ENCODE measurements around the gene CMTM3. TPM values are rescaled to one million over a fixed set of nuclear protein-coding genes. Genes with fewer than 3 reads are reported as not detected.

CMTM3 gene
- total RNA-seq, 6 experiments from 2014 or later = 26.3 to 35.6 (median 28.0) TPM

DNA sequence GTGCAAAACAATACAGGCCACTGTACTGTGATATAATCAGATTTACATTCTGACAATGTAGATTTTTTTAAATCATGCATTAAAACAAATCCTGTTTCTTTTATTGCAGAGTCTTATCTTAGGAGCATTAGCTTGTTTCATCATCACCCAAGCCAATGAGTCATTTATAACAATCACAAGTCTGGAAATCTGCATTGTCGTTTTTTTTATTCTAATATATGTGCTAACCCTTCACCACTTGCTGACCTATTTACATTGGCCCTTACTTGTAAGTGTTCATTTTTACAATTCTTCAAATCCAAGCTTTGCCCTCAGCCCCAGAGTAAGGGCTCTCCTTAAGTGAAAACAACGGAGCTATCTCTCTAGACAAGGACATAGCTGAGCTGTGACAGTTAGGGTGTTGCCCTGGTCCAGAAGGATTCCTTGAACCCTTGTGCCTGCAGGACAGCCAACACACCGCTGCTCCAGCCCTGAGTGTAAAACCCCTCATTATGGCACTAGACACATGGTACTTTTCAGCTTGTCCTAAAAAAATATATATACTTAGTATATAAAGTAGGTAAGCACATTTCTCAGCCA is 34.6 kb upstream of the CMTM3 start:
- TF ChIP-seq, protein P1, sequence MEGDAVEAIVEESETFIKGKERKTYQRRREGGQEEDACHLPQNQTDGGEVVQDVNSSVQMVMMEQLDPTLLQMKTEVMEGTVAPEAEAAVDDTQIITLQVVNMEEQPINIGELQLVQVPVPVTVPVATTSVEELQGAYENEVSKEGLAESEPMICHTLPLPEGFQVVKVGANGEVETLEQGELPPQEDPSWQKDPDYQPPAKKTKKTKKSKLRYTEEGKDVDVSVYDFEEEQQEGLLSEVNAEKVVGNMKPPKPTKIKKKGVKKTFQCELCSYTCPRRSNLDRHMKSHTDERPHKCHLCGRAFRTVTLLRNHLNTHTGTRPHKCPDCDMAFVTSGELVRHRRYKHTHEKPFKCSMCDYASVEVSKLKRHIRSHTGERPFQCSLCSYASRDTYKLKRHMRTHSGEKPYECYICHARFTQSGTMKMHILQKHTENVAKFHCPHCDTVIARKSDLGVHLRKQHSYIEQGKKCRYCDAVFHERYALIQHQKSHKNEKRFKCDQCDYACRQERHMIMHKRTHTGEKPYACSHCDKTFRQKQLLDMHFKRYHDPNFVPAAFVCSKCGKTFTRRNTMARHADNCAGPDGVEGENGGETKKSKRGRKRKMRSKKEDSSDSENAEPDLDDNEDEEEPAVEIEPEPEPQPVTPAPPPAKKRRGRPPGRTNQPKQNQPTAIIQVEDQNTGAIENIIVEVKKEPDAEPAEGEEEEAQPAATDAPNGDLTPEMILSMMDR (IDR thresholded peaks at IDR 0.05) = no peak
- Mint-ChIP-seq H3K4me1 (ENCODE audit: low read depth) (peaks cover 38% of the 10 kb centered on the region), H3K27me3 (ENCODE audit: insufficient read depth) (no peaks in the 10 kb centered on the region; the same call in 1 of the 2 replicates), H3K36me3 (ENCODE audit: low read depth) (peaks cover 13% of the 10 kb centered on the region), H3K9me3 (no peaks in the 10 kb centered on the region), H3K4me3 (peak overlapping the region; percentile 36; the same call in 1 of the 2 replicates), H3K27ac (peak overlapping the region; percentile 44; the same call in 1 of the 2 replicates)
- no peak for DNase-seq

DNA sequence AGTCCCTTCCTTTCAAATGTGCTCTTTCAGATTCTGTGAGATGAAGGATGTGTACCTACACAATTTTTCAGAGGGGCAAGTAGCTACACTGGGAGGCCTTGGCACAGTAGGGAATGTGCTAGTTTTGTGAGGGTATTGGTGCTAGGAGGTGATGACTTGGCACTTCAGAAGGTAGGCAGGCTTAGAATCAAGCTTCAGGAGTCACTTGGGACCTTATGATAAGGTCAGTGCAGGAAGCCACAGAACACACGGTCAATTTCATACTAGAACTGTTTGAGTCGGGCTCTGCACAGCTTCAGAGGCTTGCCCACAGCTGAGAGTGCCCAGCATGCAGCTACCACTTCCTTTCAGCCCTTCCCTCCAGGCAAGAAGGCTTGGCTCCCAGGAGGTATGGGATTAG is 32.1 kb upstream of the CMTM3 start:
- no peak for DNase-seq
- TF ChIP-seq, protein P1 (IDR thresholded peaks at IDR 0.05) = no peak
- no peaks in the 10 kb centered on the region for H3K9me3 Mint-ChIP-seq
- peaks cover 33% of the 10 kb centered on the region for H3K4me1 Mint-ChIP-seq (ENCODE audit: low read depth)
- no peak overlapping the region for H3K27ac Mint-ChIP-seq
- peaks cover 2% of the 10 kb centered on the region for H3K36me3 Mint-ChIP-seq (ENCODE audit: low read depth)
- H3K27me3 Mint-ChIP-seq (ENCODE audit: insufficient read depth) = no peaks in the 10 kb centered on the region
- H3K4me3 Mint-ChIP-seq = no peak overlapping the region

DNA sequence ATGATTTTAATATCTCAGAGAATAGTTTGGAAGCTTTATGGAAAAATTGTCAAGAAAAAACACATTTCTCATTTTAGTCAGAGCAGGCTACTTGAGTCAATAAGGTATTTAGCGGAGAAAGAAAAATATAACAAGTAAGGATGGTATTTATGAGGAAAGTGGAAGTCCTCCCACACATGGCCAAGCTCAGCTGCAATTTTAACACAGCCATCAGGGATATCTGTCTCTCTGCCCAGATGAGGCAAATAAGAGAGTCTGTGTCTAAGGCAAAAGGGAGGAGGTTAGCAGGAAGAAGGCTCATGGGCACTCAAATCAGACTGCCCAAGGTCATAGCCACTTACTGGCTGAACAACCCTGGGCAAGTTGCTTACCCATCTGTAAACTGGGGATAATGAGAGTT is 30.4 kb upstream of the CMTM3 start:
- TF ChIP-seq, protein P1 (IDR thresholded peaks at IDR 0.05) = no peak

DNA sequence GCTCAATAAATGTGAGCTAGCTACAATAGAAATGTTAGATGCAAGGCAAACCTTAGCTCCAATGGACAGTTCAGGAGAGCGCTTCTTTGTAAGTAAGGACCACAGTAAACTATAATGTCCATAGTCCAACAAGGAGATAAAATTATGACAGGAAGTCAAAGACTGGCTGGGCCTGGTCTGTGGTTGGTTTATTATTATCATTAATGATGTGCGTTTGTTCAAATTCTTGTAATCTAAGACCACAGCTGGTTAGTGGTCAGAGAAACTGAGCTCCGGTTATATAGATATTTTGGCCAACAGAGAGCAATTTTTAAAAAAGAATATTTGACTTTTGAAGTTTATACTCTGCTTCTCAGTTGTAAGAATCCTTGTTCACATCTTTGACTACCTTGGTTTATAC is 30.0 kb upstream of the CMTM3 start:
- no peak overlapping the region for H3K4me3 Mint-ChIP-seq
- no peaks in the 10 kb centered on the region for H3K9me3 Mint-ChIP-seq
- no peak overlapping the region for H3K27ac Mint-ChIP-seq
- TF ChIP-seq, protein P1 (IDR thresholded peaks at IDR 0.05) = no peak
- peaks cover 8% of the 10 kb centered on the region for H3K27me3 Mint-ChIP-seq (ENCODE audit: insufficient read depth)
- peaks cover 12% of the 10 kb centered on the region for H3K4me1 Mint-ChIP-seq (ENCODE audit: low read depth)
- DNase-seq = no peak
- no peaks in the 10 kb centered on the region; the same call in 1 of the 2 replicates for H3K36me3 Mint-ChIP-seq (ENCODE audit: low read depth)

More for the DNA sequence above, 30.4 kb upstream of the CMTM3 start:
- H3K27me3 Mint-ChIP-seq (ENCODE audit: insufficient read depth) = peaks cover 8% of the 10 kb centered on the region
- H3K36me3 Mint-ChIP-seq (ENCODE audit: low read depth) = no peaks in the 10 kb centered on the region; the same call in 1 of the 2 replicates
- DNase-seq = no peak
- no peaks in the 10 kb centered on the region for H3K9me3 Mint-ChIP-seq
- H3K4me1 Mint-ChIP-seq (ENCODE audit: low read depth) = peaks cover 16% of the 10 kb centered on the region
- no peak overlapping the region for H3K4me3 Mint-ChIP-seq
- no peak overlapping the region for H3K27ac Mint-ChIP-seq

DNA sequence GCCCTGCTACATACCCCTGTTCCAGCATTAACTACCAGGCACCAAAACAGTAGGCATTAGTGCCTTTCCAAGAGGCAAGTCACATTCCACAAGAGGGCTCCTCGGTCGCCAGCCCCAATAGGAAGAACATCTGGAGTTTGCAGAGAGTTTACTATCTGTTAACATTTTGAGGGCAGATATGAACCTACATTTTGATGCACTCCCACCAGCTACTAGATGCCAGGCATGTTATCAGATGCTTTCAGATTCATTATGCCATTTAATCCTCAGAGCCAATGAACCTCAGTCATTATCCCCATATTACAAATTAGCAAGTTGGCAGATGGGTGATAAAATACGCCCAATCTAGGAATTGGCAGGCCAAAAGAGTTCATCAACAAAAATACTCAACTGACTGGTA is 29.4 kb upstream of the CMTM3 start:
- H3K27ac Mint-ChIP-seq = no peak overlapping the region
- peaks cover 8% of the 10 kb centered on the region for H3K27me3 Mint-ChIP-seq (ENCODE audit: insufficient read depth)
- TF ChIP-seq, protein P1 (IDR thresholded peaks at IDR 0.05) = no peak
- H3K4me1 Mint-ChIP-seq (ENCODE audit: low read depth) = peaks cover 8% of the 10 kb centered on the region
- H3K9me3 Mint-ChIP-seq = no peaks in the 10 kb centered on the region
- no peaks in the 10 kb centered on the region; the same call in 1 of the 2 replicates for H3K36me3 Mint-ChIP-seq (ENCODE audit: low read depth)
- no peak for DNase-seq
- no peak overlapping the region for H3K4me3 Mint-ChIP-seq

Measured in HFFc6 (cell line).